Spleen (tissue), 7 donors: ENCODE measurements around the gene ABI1.

ENCODE experiments used
- CTCF ChIP-seq, 11 experiments: fragments of 200-600 bp in 7 of 11; fragments of 450-650 bp in 4 of 11; sonication (generic) in 4 of 11; IDR thresholded peaks in 8 of 11; conservative IDR thresholded peaks in 3 of 11; 1 replicate in 7 of 11; 2 replicates in 4 of 11; pipeline versions ENCODE4 v1.4.0 to v1.8.0; 2016 to 2021; ENCODE audit warnings: antibody characterized with exemption in 11 of 11, inconsistent platforms in 4 of 11, mild to moderate bottlenecking in 1 of 11
- POLR2A ChIP-seq, 3 donors: fragments of 450-650 bp; IDR thresholded peaks; one replicate each; pipeline ENCODE4 v1.5.1; 2017; ENCODE audit warnings: antibody characterized with exemption in 3 of 3, mild to moderate bottlenecking in 1 of 3
- donor health status: DM: no; HTN: no; CAD: no; lungs with moderate emphysema.
- donor health status: DM: no; HTN: no; CAD: no.
- donor health status: DM: no; HTN: no; CAD: no.

DNA sequence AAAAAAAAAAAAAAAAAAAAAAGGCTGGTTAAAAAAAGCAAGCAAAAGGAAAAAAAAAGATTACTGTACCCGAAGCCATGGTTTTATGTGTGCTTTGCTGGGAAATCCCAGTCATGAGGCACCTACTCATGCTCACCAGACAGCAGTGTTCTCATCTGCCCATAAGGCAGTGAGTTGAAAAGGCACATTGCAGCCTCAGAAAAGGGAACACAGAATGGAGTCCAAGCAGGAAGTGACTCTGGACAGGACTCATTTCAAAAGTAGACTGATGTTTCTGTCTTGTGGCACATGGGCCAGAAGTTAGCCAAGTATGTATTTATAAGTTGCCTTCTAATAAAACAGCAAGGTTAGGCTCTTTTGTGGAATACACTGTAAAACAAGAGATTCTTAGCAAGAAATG lies 123.0 kb downstream of the ABI1 start:
- TF ChIP-seq POLR2A (IDR thresholded peaks at IDR 0.05) (no peak), CTCF (IDR thresholded peaks at IDR 0.05 in 8 of 11, conservative IDR thresholded peaks at IDR 0.05 in 3 of 11) (no peak)
